NCI-H82 treated with DMSO at 0.1 percent for 48 hours (cell line): ENCODE results near the gene LRRC4C.
"Not testable (repeated sequence)": the region's sequence is repeated elsewhere in the genome, so short reads cannot be mapped to it uniquely, and the experiment has no call there.

Source experiments
- DNase-seq: peaks from one replicate; lab custom pipeline; 2025; ENCODE audit not compliant: unreplicated experiment; lab: John Stamatoyannopoulos, UW

Gene LRRC4C

DNA sequence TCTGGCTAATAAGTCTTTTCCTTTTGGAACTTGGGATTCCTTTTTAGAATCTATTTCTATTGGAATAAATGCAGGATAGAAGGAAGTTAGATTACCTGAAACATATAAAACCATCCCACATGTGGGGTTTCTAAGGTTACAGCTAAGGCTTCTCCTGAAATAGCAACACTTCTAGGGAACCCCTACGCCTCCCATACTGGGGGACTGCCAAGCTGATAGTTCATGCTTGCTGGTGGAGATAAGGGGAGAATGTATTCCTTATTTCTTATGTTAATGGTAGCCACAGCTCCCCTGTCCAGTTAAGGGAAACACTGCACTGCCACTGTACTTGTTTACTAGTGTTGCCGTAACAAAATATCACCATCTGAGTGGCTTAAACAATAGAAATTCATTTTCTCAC lies 1189.6 kb downstream of the LRRC4C start:
- no peak for DNase-seq

DNA sequence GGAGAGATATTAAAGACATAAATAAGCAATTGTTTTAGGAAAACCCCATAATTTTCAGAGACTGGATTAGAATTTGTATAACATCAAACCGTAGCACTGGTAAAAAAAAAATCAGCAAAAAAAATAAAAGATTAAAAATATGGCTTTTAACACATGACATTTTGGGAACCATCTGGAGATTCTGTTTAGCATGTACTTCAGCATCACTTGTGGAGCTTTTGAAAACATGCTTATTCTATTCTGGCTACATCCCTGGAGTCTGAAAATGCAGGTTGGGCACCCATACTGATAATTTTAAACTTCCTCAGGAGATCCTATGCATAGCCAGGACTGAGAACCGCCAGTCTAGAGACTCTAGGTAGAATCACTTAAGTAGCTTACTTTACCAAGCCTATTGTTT lies 1190.9 kb downstream of the LRRC4C start:
- DNase-seq: no peak

DNA sequence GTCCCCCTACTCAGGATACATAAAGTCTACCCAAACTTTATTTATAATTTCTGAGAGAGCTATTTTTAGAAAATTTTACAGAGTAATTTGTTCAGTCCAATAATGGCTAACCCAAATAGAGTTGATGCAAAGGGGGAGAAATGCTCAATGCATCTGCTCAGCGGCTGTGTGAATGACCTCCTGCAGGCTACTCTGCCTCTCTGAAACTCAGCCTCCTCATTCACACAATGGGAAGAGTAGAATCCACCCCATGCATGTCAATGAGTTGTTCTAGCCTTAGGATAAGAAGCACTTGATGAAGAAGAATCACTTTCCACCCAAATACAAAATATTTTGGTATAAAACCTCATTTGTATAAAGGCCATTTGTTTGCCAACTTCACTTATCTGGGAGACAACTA lies 1204.0 kb downstream of the LRRC4C start:
- no peak for DNase-seq

DNA sequence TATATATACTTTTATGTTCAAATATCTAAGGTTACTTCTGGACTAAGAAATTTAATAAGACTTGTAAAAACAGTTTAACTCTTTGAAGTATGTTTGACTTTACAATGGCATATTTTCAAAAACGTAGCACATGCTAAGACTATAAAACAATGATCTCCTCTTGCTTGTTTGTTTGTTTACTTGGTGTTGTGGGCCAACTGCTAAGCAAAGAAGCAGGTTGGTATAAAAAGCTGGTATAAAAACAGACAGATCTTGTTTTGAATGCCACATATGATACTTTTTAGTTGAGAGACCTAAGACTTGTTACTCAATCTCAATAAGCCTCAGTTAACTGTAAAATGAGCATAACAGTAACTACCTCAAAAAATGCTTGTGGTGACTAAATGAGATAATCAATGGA lies 1206.3 kb downstream of the LRRC4C start:
- no peak for DNase-seq

DNA sequence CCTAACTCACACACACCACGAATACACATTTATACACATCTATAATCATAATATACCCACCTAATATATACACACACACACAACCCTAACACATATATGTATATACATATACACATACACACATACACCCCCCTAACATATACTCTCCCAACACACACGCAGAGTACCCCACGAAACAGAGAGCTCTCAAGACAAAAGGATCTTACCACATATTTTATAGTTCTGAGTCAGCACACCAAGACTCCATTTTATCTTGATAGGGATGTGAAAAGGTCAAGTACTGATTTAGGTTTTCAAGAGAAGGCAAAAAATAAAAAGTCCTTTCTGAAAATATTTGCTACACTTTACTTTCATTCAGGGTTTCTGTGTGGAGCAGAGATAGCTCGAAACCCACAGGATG lies 1207.2 kb downstream of the LRRC4C start:
- no peak for DNase-seq

DNA sequence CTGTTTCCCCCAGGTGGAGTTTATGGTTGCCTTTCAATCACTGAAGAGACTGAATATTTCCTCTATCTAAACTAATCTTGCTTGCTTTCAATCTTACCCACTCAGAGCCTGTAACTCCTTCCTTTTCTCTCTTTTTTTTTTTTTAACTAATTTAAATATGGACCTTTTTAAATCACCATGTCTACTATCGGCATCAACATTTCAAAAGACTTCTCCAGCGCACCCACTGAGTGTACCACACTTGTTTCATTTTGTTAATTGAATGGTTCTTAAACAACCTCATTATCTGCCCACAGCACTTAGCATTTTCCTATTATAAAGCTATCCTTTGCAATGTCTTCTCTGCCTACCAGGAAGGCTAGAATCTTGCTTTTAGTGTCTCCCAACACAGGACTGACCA lies 1212.5 kb downstream of the LRRC4C start:
- no peak for DNase-seq

DNA sequence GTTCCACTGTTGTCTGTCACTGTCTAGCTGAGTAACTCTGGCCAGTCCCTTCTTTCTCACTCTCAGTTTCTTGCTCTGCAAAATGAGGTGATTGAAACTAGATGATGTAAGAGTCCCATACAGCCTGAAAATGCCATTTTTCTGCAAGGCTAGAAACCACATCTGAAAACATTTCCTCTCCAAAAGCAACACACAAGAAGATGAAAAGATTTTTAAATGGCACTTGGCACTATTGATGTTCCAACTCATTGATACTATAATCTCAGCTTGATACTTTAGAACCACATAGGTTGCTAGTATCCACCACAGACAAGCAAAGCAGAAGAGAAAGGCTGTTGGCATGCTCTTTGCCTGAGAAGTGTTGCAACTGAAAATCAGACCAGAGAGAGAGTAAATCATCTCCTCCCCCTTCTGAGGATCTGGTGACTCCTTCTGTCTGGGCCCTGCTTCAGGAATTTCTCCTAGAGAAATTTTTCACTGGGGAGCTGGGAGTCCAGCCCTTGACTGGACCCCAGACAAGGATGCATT lies 1217.9 kb downstream of the LRRC4C start:
- DNase-seq: no peak

DNA sequence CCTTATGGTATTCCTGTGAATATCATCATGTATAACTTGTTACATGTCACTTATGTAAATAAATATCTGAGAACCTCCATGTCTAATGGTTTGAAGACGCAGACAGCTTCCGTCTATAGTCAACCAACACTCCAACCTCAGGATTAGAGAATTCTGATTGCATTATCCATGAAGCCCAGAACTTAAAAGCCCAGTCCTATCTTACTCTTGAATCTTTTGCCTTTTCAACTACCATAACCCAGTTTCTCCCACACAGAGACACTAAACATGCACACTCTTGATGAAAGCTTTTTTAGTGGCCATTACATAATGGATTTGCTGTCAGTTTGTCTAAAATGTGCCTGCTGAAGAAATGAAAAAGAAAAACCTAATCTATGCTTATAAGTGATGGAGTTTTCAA lies 1219.2 kb downstream of the LRRC4C start:
- DNase-seq: no peak

DNA sequence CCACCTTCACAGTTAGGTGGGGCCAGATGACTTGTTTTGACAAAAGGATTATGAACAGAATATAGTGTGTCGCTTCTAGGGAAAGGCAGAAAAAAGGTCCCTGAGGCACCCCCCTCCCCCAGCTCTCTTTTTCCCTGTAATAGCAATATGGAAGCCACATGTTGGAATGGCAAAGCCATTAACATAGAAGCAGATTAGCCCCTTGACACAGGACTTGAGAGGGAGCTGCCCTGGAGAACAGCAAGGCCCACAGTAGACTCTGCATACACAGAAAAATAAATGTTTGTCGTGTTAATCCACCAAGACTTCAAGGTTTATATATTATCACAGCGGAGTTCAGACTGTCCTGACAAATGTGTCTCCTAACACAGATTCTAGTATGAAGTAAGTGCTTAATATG lies 1222.9 kb downstream of the LRRC4C start:
- DNase-seq: no peak

DNA sequence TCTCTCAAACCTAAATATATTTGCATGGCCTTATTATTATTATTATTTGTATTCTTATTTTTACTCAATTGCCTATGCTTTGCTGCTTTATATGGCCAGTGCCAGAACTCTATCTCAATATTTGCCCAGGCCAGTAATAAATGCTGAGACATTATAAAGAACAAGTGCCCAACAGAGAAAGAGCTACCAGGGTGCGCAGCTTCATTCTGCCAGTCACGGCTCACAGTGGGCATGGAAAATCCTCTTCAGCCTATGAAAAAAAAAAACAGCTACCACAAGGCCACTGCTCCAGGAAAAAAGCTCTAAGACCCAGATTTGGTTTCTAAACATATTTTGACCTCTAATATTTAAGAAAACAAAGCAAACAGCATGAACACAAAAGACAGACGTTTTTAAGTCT lies 1223.6 kb downstream of the LRRC4C start:
- DNase-seq: no peak

DNA sequence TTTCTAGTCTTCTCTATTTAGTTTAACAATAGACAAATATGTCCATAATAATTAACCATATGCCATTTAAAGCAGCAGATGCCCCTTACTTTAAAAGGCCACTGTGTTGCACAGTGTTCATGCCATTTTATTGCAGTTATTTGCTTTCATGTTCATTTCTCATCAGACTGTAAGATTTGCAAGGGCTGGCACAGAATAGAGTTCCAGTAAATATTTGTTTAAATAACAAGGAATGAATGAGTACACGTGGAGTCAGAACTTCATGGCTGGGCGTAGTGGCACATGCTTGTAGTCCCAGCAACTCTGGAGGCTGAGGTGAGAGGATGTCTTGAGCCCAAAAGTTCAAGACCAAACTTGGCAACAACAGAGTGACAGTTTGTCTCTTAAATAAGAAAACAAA lies 1228.6 kb downstream of the LRRC4C start:
- no peak for DNase-seq

DNA sequence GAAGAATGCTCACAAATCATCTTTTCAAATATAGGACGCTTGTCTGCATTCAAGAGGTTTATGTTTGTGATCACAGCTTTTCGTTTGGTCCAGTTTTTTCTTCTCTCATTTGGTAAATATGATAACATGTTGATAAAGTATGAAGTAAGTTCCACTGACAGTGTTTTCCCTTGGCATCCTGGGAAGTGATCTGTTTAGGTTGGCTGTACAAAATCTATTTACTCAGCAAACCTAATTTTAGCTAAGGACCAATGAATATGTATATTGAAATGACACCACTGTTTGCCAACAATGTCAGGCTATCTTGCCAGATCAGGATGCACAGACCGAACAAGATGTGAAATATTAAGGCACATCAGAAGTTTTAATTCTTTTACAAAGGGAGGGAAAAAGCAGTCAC lies 1230.8 kb downstream of the LRRC4C start:
- no peak for DNase-seq

DNA sequence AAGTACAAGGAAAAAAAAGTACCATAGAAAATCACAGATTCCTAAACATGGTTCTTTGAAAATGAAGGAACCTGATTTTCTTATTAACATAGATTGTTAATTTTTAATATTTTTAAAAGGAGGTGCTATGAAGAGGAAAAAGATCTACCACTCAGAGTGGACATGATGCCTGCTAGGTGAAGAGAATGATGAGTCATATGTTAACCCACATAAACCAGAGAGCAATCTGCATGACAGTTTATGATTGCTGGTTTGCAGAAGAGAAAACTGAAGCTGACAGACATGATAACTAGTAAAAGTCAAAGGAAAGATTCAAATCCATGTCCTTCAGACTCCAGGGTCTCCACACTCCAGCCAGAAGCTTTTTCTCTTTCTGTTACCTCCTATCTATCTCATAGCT lies 1231.7 kb downstream of the LRRC4C start:
- no peak for DNase-seq

DNA sequence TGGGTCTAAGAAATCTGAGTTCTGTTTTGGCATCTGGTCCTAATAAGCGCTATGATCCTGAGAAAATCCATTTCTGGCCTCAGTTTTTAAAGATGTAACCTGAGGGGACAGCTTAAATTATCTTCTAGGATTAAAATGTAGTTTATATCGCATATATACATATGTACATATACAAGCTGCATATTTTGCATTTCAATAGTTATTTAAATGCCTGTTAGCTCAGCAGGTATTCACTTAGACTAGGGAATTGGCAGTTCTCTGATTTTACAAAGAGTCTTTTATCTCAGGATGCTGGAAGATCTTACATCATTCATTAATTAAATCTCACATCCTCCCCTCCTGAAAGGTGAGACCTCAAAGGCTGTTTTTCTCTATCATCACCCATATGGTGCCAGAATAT lies 1232.8 kb downstream of the LRRC4C start:
- DNase-seq: no peak

DNA sequence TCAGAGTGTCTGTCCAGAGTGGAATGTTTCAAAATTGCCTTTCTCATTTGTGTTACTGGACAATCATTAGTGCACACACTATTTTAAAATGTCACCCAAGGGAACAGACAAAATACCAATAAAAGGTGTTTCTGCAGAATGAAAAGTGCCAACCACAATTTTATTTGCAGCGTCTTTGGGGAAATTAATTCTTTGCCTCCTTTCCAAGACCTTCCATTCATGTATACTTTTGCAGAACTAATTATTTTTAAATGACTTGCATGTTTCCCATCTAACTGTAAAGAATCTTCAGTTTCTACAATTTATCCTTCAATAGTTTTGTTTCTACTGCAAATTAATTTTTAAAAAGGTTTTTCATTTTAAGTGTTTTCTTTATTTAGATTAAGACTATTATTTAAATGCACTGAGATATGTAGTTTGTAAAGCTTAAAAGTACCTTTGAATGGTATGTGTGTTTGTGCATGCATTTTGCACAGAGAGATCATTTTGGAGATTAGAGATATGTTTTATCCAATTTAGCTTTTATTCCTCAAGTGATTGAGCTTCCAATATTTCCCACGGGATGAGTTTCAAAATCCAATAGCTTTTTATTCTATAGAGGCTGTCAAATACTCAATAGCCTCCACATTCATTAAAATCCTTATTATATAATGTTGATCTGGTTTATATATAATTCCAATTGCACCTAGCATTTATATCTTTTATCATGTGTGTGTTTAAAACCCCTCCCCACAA lies 1235.7 kb downstream of the LRRC4C start:
- no peak for DNase-seq

DNA sequence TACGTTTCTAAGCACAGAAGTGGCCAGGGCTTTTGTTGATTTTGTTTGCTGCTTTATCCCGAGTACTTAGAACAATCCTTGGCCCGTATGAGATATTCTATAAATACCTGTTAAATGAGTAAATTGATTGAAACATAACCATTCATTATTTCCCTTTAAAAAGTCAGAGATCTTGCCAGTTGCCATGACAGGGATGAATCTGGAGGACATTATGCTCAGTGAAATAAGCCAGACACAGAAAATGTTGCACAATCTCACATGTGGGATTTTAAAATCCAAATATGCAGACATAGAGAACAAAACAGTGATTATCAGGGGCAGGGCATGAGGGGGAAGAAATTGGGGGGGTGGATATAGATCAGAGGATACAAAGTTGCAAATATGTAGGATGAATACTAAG lies 1240.1 kb downstream of the LRRC4C start:
- no peak for DNase-seq

DNA sequence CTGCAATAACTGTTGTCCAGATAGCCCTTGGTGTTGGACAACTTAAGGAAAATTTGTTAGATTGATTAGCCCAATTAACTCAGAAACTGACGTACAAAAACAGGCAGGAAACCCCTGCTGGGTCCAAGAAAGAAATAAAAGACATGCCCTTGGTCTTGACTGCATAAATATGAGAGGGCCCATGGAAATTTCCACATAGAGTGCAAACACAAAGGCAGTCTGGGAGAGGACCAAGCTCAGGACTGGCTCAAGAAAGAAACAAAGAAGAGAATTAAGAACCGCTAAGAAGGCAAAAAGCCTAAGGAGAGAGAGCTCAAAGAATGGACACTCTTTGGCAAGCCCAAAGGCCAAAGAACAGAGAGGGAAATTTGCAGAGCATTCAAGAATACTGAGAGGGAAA lies 1243.9 kb downstream of the LRRC4C start:
- no peak for DNase-seq

DNA sequence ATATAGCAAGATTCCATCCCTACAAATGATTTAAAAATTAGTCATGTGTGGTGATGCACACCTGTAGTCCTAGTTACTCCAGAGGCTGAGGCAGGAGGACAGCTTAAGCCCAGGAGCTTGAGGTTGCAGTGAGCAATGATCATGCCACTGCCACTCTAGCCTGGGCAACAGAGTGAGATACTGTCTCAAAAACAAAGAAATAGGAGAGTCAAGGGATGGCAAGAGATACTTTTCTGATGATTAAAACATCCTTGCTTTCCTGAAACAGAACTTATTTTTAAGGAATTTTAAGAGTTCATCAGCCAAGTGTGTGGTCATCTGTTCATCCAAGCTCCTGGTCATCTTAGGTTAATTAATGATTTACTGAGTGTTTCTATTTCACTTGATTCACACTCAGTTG lies 1252.0 kb downstream of the LRRC4C start:
- DNase-seq: no peak

DNA sequence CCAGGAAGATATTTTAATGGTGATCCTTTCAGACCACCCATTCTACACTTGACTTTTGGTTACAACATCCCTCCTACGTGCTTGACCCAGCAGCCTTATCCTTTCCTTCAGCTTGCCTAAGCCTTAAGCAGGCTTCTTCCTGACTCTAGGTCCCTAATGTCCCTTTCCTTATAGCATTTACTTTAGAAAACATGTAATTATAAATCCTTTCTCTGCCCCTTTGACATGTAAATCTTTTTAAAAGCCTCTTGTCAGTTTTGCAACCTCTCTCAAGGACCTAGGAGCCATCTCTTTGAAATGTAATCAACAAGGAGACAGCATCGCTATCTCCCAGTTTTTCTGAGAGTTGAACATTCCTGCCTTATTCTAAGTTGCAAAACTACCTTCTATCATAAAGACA lies 1255.2 kb downstream of the LRRC4C start:
- no peak for DNase-seq

DNA sequence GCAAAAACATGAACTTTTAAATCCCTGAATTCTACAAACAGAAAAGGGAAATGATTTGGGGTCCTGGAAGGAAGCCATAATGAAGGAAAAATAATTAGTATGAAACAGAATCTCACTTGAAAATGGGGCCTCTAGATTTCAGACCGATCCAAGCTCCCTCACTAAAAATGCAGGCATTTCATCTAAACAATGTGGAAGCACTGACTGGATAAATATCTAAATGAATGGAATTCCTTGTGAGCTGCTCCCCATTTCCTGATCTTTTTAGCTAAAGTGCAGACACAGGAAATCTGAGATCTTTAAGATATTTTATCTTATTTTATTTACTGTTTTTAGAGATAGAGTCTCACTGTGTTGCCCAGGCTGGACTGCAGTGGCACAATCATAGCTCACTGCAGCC lies 1255.8 kb downstream of the LRRC4C start:
- DNase-seq: no peak

DNA sequence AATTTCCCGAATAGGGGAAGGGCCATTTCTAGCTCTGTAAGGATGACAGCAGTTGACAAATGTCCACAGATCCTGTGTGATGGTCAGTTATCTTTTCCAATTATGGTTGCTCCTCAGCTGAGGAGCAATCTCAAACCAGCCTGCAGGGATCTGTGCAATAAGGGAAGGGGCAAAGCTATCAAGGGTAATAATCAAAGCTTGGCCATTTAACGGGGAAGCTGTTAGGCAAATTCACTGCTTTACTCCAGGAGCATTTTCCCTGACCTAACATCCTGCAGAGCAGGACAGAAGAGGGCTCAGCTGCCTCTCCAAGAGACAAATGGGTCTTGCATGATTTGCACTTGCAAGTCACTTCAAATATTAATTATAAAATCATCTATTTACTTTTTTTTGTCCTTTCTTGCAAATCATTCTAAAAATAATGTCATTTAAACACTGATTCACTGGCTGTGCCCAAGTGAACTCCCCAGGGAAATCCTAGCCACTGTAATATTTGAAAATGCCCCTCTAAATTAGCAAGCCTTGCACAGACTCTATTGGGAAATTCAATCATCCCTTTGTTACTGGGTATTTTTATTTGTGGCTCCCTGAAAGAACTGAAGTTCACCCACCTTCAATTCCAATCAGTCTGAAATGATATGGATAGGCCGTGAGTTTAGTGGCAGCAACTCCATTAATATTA lies 1256.7 kb downstream of the LRRC4C start:
- no peak for DNase-seq

DNA sequence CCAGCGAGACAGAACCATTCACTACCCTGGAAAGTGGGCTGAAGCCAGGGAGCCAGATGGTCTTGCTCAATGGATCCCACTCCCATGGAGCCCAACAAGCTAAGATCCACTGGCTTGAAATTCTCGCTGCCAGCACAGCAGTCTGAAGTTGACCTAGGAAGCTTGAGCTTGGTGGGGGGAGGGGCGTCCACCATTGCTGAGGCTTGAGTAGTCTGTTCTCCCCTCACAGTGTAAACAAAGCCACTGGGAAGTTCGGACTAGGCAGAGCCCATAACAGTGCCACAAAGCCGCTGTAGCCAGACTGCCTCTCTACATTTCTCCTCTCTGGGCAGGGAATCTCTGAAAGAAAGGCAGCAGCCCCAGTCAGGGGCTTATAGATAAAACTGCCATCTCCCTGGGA lies 1266.9 kb downstream of the LRRC4C start:
- DNase-seq: not testable (repeated sequence)

DNA sequence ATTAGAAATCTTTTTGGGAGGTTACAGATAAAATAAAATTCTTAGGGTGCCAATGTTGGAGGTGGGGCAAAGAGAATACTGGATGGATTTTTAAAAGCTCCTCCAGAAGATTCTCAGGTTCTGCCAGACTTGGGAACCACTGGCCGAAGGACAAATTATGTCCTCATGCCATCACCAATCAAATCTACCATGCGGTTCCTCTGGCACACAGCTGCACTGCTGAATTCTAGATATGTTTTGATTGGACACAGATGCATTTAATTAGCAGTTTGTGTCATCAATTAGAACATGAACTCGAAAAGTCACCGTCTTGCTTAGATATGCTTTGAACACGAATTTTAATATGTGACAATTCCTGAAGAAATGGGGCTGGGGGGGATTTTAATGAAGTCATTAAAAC lies 1269.2 kb downstream of the LRRC4C start:
- DNase-seq: no peak
